DND-41 (cell line): ENCODE data around the gene VEGFA.

ENCODE experiments used
- EZH2 ChIP-seq: IDR thresholded peaks from 3 replicates; pipeline ENCODE4 v1.6.1; 2012; ENCODE audit warnings: borderline replicate concordance, low read depth, mild to moderate bottlenecking, moderate library complexity, low read length, inconsistent platforms; ENCODE audit not compliant: severe bottlenecking
- TF ChIP-seq, protein P1 (sequence below): IDR thresholded peaks from 2 replicates; pipeline ENCODE4 v1.5.1; 2012; ENCODE audit warnings: borderline replicate concordance, low read length, moderate library complexity, mild to moderate bottlenecking; ENCODE audit not compliant: poor library complexity, severe bottlenecking; ENCODE audit errors: extremely low read depth

DNA sequence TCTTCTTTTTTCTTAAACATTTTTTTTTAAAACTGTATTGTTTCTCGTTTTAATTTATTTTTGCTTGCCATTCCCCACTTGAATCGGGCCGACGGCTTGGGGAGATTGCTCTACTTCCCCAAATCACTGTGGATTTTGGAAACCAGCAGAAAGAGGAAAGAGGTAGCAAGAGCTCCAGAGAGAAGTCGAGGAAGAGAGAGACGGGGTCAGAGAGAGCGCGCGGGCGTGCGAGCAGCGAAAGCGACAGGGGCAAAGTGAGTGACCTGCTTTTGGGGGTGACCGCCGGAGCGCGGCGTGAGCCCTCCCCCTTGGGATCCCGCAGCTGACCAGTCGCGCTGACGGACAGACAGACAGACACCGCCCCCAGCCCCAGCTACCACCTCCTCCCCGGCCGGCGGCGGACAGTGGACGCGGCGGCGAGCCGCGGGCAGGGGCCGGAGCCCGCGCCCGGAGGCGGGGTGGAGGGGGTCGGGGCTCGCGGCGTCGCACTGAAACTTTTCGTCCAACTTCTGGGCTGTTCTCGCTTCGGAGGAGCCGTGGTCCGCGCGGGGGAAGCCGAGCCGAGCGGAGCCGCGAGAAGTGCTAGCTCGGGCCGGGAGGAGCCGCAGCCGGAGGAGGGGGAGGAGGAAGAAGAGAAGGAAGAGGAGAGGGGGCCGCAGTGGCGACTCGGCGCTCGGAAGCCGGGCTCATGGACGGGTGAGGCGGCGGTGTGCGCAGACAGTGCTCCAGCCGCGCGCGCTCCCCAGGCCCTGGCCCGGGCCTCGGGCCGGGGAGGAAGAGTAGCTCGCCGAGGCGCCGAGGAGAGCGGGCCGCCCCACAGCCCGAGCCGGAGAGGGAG is 580 bp downstream of the VEGFA start:
- TF ChIP-seq EZH2 = peak; percentile 88
- TF ChIP-seq, protein P1, sequence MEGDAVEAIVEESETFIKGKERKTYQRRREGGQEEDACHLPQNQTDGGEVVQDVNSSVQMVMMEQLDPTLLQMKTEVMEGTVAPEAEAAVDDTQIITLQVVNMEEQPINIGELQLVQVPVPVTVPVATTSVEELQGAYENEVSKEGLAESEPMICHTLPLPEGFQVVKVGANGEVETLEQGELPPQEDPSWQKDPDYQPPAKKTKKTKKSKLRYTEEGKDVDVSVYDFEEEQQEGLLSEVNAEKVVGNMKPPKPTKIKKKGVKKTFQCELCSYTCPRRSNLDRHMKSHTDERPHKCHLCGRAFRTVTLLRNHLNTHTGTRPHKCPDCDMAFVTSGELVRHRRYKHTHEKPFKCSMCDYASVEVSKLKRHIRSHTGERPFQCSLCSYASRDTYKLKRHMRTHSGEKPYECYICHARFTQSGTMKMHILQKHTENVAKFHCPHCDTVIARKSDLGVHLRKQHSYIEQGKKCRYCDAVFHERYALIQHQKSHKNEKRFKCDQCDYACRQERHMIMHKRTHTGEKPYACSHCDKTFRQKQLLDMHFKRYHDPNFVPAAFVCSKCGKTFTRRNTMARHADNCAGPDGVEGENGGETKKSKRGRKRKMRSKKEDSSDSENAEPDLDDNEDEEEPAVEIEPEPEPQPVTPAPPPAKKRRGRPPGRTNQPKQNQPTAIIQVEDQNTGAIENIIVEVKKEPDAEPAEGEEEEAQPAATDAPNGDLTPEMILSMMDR = no peak
